ENCODE data around the gene PTTG1.

Gene PTTG1

GRCh38 chr5:160398806-160399205, 22.8 kb upstream of the PTTG1 start:
- no peak for TF ChIP-seq GATA3 (IDR thresholded peaks at IDR 0.05; ENCODE audit: low read depth, low read length)
- no peak for TF ChIP-seq GATA2 (IDR thresholded peaks at IDR 0.05; ENCODE audit: low read depth, low read length)

GRCh38 chr5:160399402-160400353, 22.0 kb upstream of the PTTG1 start, which contains the start of gene FAM200C:
TSS of gene FAM200C (minus strand) at chr5:160400054. CDS start at chr5:160395490, 4,564 bp downstream.
- no peak for TF ChIP-seq GATA3 (IDR thresholded peaks at IDR 0.05; ENCODE audit: low read depth, low read length)
- peak; percentile 74 for TF ChIP-seq GATA2 (IDR thresholded peaks at IDR 0.05; ENCODE audit: low read depth, low read length)

GRCh38 chr5:160418561-160419457, 2.8 kb upstream of the PTTG1 start, which contains the start of gene SLU7:
TSS of gene SLU7 (minus strand) at chr5:160419081. CDS start at chr5:160415294, 3,787 bp downstream.
- TF ChIP-seq GATA3 (IDR thresholded peaks at IDR 0.05; ENCODE audit: low read depth, low read length) (no peak), GATA2 (IDR thresholded peaks at IDR 0.05; ENCODE audit: low read depth, low read length) (peak; percentile 9; the same call in 1 of the 2 replicates)

GRCh38 chr5:160419458-160420330, 2.0 kb upstream of the PTTG1 start:
- TF ChIP-seq GATA2 (IDR thresholded peaks at IDR 0.05; ENCODE audit: low read depth, low read length) (no peak), GATA3 (IDR thresholded peaks at IDR 0.05; ENCODE audit: low read depth, low read length) (no peak)

GRCh38 chr5:160420331-160420610, 1.4 kb upstream of the PTTG1 start:
- no peak for TF ChIP-seq GATA2 (IDR thresholded peaks at IDR 0.05; ENCODE audit: low read depth, low read length)
- TF ChIP-seq GATA3 (IDR thresholded peaks at IDR 0.05; ENCODE audit: low read depth, low read length), result no peak

GRCh38 chr5:160423099-160423498, 1.4 kb downstream of the PTTG1 start:
- TF ChIP-seq GATA3 (IDR thresholded peaks at IDR 0.05; ENCODE audit: low read depth, low read length), result no peak
- TF ChIP-seq GATA2 (IDR thresholded peaks at IDR 0.05; ENCODE audit: low read depth, low read length), result no peak

- no peak for TF ChIP-seq GATA3 (IDR thresholded peaks at IDR 0.05; ENCODE audit: low read depth, low read length)
- no peak for TF ChIP-seq GATA2 (IDR thresholded peaks at IDR 0.05; ENCODE audit: low read depth, low read length)
These were observed 6.0 kb downstream of the PTTG1 start for GRCh38 chr5:160427607-160428006.

- TF ChIP-seq GATA2 (IDR thresholded peaks at IDR 0.05; ENCODE audit: low read depth, low read length) (no peak), GATA3 (IDR thresholded peaks at IDR 0.05; ENCODE audit: low read depth, low read length) (no peak)
These were observed 10.5 kb downstream of the PTTG1 start for GRCh38 chr5:160432196-160432595.

- TF ChIP-seq GATA3 (IDR thresholded peaks at IDR 0.05; ENCODE audit: low read depth, low read length), result no peak
- TF ChIP-seq GATA2 (IDR thresholded peaks at IDR 0.05; ENCODE audit: low read depth, low read length), result no peak
These were observed 11.1 kb downstream of the PTTG1 start for GRCh38 chr5:160432787-160433186.

GRCh38 chr5:160434022-160434531, 12.4 kb downstream of the PTTG1 start:
- TF ChIP-seq GATA3 (IDR thresholded peaks at IDR 0.05; ENCODE audit: low read depth, low read length) (no peak), GATA2 (IDR thresholded peaks at IDR 0.05; ENCODE audit: low read depth, low read length) (no peak)

- no peak for TF ChIP-seq GATA2 (IDR thresholded peaks at IDR 0.05; ENCODE audit: low read depth, low read length)
- TF ChIP-seq GATA3 (IDR thresholded peaks at IDR 0.05; ENCODE audit: low read depth, low read length), result no peak
These were observed 13.9 kb downstream of the PTTG1 start for GRCh38 chr5:160435532-160435931.

GRCh38 chr5:160436017-160436416, 14.4 kb downstream of the PTTG1 start:
- TF ChIP-seq GATA2 (IDR thresholded peaks at IDR 0.05; ENCODE audit: low read depth, low read length), result no peak
- no peak for TF ChIP-seq GATA3 (IDR thresholded peaks at IDR 0.05; ENCODE audit: low read depth, low read length)

- TF ChIP-seq GATA3 (IDR thresholded peaks at IDR 0.05; ENCODE audit: low read depth, low read length) (no peak), GATA2 (IDR thresholded peaks at IDR 0.05; ENCODE audit: low read depth, low read length) (no peak)
These were observed 15.6 kb downstream of the PTTG1 start for GRCh38 chr5:160437271-160437670.
